GM20431 (cell line): ENCODE data around the gene RALGDS.

Experiments used
- in situ Hi-C: fragments of 300-500 bp; cut with MseI, MboI; formaldehyde crosslinking; loops from one replicate; pipeline ENCODE4 v1.15.0; 2020; ENCODE audit warnings: low sequenced_read_pairs; ENCODE audit not compliant: unreplicated experiment

RALGDS gene

DNA sequence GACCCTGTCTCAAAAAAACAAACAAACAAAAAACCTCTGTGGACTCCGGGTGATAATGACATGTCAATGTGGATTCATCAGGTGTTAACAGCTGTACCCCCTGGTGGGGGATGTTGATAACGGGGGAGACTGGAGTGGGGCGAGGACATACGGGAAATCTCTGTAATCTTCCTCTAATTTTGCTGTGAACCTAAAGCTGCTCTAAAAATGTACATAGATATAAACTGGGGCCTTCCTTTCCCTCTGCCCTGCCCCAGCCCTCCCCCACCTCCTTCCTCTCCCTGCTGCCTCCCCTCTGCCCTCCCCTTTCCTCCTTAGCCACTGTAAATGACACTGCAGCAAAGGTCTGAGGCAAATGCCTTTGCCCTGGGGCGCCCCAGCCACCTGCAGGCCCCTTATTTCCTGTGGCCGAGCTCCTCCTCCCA, 60.6 kb downstream of the RALGDS start:
- in situ Hi-C loops: no loop called here

DNA sequence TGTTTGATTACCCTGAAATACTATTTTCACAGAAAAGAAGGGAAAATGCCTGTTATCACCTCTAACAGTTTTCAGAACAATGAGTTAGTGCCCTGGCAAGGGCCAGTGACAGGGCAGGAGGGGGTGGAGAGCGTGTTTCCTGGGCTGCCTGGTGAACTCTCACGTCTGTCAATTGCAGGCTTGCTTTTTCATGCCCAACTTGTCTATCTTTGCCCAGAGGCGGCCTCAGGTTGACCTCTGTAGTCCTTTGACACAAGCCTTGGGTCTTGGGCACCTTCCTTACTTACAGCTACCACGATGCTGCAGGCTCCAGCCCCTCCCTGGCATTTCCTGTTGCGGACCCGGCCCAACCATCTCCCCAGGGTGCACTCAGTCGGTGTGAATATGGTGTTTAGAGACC, 61.4 kb downstream of the RALGDS start:
- in situ Hi-C loops: no loop called here

DNA sequence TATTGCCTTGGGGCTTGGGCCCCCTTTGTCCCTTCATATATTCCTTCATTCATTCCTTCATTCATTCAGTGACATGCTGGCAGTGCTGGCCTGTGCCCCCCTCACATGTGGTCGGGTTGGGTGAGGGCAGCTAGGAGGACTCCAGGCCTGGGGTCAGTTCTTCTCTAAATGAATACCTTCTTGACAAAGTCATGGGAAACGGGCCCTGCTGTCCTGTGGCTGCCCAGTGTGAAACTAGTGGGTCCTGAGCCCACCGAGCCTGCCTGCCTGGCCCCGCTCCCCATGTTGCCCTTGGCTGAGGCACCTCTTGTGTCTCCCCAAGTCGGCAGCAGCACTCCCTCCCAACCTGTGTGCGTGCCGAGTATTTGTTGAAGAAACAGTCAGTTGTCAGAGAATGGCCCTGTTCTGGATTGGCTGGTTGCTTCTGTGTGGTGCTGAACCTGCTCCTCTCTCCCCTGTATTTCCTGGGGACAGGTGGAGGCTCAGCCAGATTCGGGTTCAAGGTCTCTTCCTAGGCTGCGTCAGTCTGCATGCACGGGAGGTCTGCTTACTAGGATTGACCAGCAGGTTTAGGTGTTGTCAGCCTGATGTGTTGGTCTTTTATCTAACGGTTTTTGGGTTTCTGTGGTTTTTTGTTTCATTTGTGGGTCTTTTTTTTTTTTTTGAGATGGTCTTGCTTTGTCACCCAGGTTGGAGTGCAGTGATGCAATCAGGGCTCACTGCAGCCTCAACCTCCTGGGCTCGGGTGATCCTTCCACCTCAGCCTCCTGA, 62.3 kb downstream of the RALGDS start:
- in situ Hi-C loops: no loop called here

GRCh38 chr9:133058071-133058470, 63.0 kb downstream of the RALGDS start:
- in situ Hi-C loops: no loop called here

GRCh38 chr9:133057553-133057952, 63.5 kb downstream of the RALGDS start:
- in situ Hi-C loops: no loop called here

DNA sequence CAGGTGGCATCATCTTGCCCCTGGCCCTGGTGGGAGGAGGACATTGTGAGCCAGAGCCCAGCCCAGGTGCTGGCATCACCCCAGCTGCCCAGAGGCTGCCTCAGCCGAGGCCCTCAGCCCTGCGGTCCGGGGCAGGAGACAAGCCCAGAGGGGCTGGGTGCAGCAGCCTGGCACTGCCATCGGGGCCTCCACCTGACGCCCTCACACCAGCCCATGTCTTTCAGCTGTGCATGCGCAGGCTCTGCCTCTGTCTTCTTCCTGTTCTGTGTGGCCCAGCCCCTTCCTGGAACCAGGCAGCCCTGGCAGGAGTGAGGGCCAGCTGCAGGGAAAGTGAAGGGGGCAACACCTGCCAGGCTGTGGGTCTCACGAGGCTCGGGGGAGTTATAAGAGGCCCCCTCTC, 64.0 kb downstream of the RALGDS start:
- in situ Hi-C loops: no loop called here

- in situ Hi-C loops: no loop called here
These were observed 64.5 kb downstream of the RALGDS start for GRCh38 chr9:133056533-133056932.

- in situ Hi-C loops: no loop called here
These were observed 65.1 kb downstream of the RALGDS start for GRCh38 chr9:133055788-133056420.

- in situ Hi-C loops: no loop called here
These were observed 66.1 kb downstream of the RALGDS start for GRCh38 chr9:133054966-133055365.

DNA sequence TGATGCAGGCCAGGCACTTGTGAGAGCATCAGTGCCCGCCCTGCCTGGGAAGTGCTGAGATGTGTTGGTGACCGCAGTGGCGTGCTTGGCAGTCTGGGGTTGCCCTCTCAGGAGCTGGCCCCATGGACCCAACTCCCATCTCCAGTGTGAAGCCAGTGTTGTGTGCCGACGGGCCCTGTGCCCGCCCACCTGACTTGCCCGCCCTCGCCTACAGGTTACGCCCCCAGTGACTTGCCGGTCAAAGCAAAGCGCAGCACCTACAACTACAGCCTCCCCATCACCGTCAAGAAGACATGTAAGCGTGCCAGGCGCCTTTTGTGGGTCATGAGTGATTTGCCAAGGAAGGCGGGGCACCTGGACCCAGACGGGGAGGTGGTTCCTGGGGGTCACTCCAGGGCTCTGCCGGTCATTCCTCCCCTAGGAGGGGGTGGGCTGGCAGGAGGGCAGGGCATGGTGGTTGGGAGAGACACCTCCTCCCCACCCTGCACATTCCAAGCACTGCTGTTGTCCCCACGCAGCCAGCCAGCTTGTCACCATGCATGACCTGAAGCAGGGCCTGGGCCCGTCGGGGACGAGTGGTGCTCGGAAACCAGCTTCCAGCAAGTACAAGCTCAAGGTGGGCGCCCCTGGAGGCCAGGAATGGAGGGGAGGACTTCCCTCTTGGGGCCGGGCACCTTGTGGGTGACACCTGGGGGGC, 66.7 kb downstream of the RALGDS start:
- in situ Hi-C loops: no loop called here

DNA sequence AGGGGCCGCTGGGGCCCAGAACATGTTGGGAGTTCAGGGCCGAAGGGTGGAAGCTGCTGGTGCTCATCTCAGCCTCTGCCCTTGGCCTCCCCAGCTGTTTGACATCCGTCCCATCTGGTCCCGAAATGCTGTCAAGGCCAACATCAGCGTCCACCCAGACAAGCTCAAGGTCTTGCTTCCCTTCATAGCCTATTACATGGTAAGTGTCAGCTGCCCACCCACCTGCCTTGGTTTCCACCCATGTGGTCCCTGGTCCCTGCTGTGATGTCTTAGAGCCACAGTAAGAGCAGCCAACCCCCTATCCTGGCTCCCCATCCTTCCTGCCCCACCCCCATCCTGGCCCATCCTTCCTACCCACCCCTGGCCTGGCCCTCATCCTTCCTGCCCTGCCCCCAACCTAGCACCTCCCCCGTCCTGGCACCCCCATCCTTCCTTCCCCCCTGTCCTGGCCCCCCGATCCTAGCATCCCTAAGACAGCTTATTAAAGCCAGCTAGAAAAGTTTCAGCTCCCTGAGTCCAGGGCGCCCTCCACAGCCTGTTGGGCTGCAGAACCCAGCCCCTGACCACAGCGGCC, 69.0 kb downstream of the RALGDS start:
- in situ Hi-C loops: no loop called here

DNA sequence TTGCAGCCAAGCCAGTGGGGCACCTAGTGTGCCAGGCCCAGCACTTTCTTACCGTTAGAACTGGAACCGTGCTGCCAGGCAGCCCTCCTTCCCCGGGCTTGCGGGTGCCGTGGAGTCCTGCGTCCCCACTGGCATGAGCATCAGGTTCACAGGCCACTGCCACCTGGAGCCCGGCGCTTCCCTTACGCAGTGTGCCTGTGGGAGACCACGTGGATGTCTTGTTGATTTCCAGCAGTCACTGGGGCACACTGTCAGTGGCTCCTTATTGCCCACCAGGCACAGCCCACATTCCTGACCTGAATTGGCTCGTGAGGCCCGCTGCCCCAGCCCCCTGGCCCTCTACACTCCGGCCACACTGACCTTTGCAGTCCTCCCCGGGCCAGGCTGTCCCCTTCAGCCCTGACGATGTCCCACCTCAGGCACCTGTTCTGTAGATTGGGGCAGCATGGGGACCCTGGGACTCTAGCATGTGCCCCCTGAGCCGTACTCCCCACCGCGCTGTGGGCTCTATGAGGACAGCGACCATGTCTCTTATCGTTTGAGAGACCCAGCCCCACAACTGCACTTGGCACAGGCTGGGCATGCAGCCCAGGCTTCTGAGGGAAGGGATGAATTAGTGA, 69.6 kb downstream of the RALGDS start:
- in situ Hi-C loops: no loop called here

DNA sequence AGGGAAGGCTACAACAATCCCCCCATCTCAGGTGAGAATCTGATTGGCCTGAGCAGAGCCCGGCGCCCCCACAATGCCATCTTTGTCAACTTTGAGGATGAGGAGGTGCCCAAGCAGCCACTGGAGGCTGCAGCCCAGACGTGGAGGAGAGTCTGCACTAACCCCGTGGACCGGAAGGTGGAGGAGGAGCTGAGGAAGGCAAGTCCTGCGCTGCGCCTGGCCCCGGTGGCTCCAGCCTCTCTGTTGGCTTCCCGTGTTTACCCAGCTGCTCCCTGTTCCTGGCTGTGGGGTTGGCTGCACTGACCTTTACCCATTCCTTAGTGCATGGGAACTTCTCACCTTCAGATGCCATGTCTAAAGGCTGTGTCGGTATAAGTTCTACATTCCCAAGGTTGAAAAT, 70.3 kb downstream of the RALGDS start:
- in situ Hi-C loops: no loop called here

DNA sequence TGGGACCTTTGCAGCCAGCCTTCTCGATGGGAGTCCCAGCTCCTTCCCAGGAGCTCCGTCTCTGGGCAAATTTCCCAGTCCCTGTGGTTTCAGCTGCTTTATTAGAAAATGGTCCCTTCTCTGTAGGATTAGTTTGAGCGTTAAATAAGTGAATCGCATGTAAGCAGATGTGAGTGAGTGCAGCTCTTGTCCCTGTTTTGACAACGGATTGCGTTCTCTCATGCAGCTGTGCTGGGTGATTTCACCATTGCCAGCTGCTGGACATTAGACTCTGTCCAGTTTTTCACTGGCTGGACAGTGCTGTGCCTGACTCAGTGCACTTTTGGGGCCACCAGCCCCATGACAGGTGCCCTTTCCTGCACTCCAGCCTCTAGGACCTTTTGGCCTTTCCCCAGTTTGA, 70.9 kb downstream of the RALGDS start:
- in situ Hi-C loops: no loop called here

GRCh38 chr9:133049043-133049442, 72.0 kb downstream of the RALGDS start:
- in situ Hi-C loops: no loop called here

- in situ Hi-C loops: no loop called here
These were observed 72.4 kb downstream of the RALGDS start for GRCh38 chr9:133048595-133048994.
